HepG2 (cell line): Measurements from ENCODE around the gene TCF23. TPM values are rescaled to one million over a fixed set of nuclear protein-coding genes. Genes with fewer than 3 reads are reported as not detected.

ENCODE experiments used
- GLMP ChIP-seq: sonication (generic); formaldehyde crosslinking; IDR thresholded peaks from 2 replicates; pipeline ENCODE4 v1.9.0; 2021; ENCODE audit warnings: missing genetic modification reagents, mild to moderate bottlenecking, borderline replicate concordance
- HMGXB4 ChIP-seq, 2 experiments: sonication (generic) in 1 of 2; formaldehyde crosslinking in 1 of 2; IDR thresholded peaks; 2 replicates each; pipeline versions ENCODE4 v1.4.0 to v1.6.1; 2018 to 2020; ENCODE audit warnings: missing genetic modification reagents in 2 of 2, borderline replicate concordance in 1 of 2, low read depth in 1 of 2, mild to moderate bottlenecking in 1 of 2, missing biosample characterization in 1 of 2
- HOXA5 ChIP-seq: sonication (generic); formaldehyde crosslinking; IDR thresholded peaks from 2 replicates; pipeline ENCODE4 v1.4.0; 2020; ENCODE audit warnings: missing genetic modification reagents
- ISX ChIP-seq: sonication (generic); formaldehyde crosslinking; conservative IDR thresholded peaks from 2 replicates; pipeline ENCODE4 v1.5.0; 2020; ENCODE audit warnings: missing genetic modification reagents
- KDM3A ChIP-seq: IDR thresholded peaks from 2 replicates; pipeline ENCODE4 v1.6.1; 2018; ENCODE audit warnings: low read depth, missing compliant biosample characterization
- MTA1 ChIP-seq: sonication (generic); formaldehyde crosslinking; IDR thresholded peaks from 2 replicates; pipeline ENCODE4 v1.4.0; 2020; ENCODE audit warnings: missing genetic modification reagents, mild to moderate bottlenecking, borderline replicate concordance
- PAX8 ChIP-seq: sonication (generic); formaldehyde crosslinking; IDR thresholded peaks from 2 replicates; pipeline ENCODE4 v1.8.0; 2022; ENCODE audit warnings: mild to moderate bottlenecking, missing genetic modification reagents, borderline replicate concordance
- REXO4 ChIP-seq: sonication (generic); formaldehyde crosslinking; IDR thresholded peaks from 2 replicates; pipeline ENCODE4 v1.8.0; 2022; ENCODE audit warnings: missing genetic modification reagents, mild to moderate bottlenecking, borderline replicate concordance
- SP140L ChIP-seq: sonication (generic); formaldehyde crosslinking; IDR thresholded peaks from 2 replicates; pipeline ENCODE4 v1.4.0; 2020; ENCODE audit warnings: missing genetic modification reagents, borderline replicate concordance
- ZBTB14 ChIP-seq: sonication (generic); formaldehyde crosslinking; IDR thresholded peaks from 2 replicates; pipeline ENCODE4 v1.4.0; 2020; ENCODE audit warnings: missing genetic modification reagents
- ZFAT ChIP-seq: sonication (generic); formaldehyde crosslinking; conservative IDR thresholded peaks from 2 replicates; pipeline ENCODE4 v1.8.1; 2023; ENCODE audit warnings: missing genetic modification reagents, inconsistent platforms
- ZNF337 ChIP-seq: sonication (generic); formaldehyde crosslinking; IDR thresholded peaks from 2 replicates; pipeline ENCODE4 v1.5.1; 2020; ENCODE audit warnings: missing genetic modification reagents, low read depth, mild to moderate bottlenecking, borderline replicate concordance
- ZNF800 ChIP-seq: sonication (generic); formaldehyde crosslinking; IDR thresholded peaks from 2 replicates; pipeline ENCODE4 v1.4.0; 2020; ENCODE audit warnings: missing genetic modification reagents
- polyA plus RNA-seq, 8 experiments: library from polyadenylated mRNA; depleted of rRNA in 3 of 8; stranded (reverse) in 7 of 8; unstranded in 1 of 8; fragments of >200 nt; fragmentation: Illumina TruSeq in 4 of 8; extraction: Trizol in 4 of 8; gene quantifications; 2 replicates each; pipeline versions ENCODE4 v1.2.1 to v1.2.3, GENCODE V29; 2011 to 2016; ENCODE audit warnings: low read depth in 4 of 8, missing spikeins in 1 of 8, mixed read lengths in 1 of 8; ENCODE audit not compliant: insufficient read depth in 1 of 8
- total RNA-seq, 5 experiments: library from RNA; depleted of rRNA; stranded (reverse); fragments of >200 nt; fragmentation: Illumina TruSeq; extraction: Trizol; gene quantifications; 2 replicates each; pipeline ENCODE4 v1.2.3, GENCODE V29; 2016; ENCODE audit warnings: low read depth in 1 of 5

The TCF23 gene
- total and polyA plus RNA-seq, 2 of the 13 experiments (the other 11 are each of a cell fraction or from before 2014, with no cell fraction given), result 0.02 to 1.4 TPM

GRCh38 chr2:27123302-27124150 lies 25.3 kb upstream of the TCF23 start, which contains the start of gene ABHD1 (continued):
- peak in 1 of 2 experiments; percentile 87; a peak in 1 of 4 replicates for TF ChIP-seq HMGXB4 (CRISPR knock-in tag; IDR thresholded peaks at IDR 0.05; ENCODE audit: borderline replicate concordance in 1 of 2, low read depth in 1 of 2)
- TF ChIP-seq ISX (CRISPR knock-in tag), result no peak
- no peak for TF ChIP-seq REXO4 (CRISPR knock-in tag)
- TF ChIP-seq GLMP (CRISPR knock-in tag), result no peak
- peak; percentile 41; the same call in 1 of the 2 replicates for TF ChIP-seq HOXA5
- TF ChIP-seq ZNF800 (CRISPR knock-in tag), result 0 out of 2 replicates have a peak, but pooled peaks have one; percentile 58
- no peak for TF ChIP-seq ZBTB14 (CRISPR knock-in tag)
- no peak for TF ChIP-seq SP140L (CRISPR knock-in tag)
- peak; percentile 84 for TF ChIP-seq MTA1 (CRISPR knock-in tag)
- no peak for TF ChIP-seq ZFAT
- TF ChIP-seq ZNF337 (CRISPR knock-in tag), result no peak
- TF ChIP-seq KDM3A (CRISPR knock-in tag), result peak; percentile 68; the same call in 1 of the 2 replicates
- peak; percentile 92; the same call in 1 of the 2 replicates for TF ChIP-seq PAX8 (CRISPR knock-in tag)
